HG03159 (cell line): ENCODE results near the gene TRPC3.

Experiments
- ATAC-seq: cut with Tn5 transposase; IDR thresholded peaks from one replicate; pipeline ENCODE4 v1.9.1; 2021; ENCODE audit warnings: mild to moderate bottlenecking, moderate library complexity; ENCODE audit not compliant: unreplicated experiment

Gene TRPC3

GRCh38 chr4:121951521-121952110 lies at the start of gene TRPC3:
TRPC3 (minus strand) TSS chr4:121952060; CDS start chr4:121951680, 380 bp downstream.
- ATAC-seq: peak; percentile 28

GRCh38 chr4:122000849-122001248 lies 49.0 kb upstream of the TRPC3 start:
- ATAC-seq: no peak

- no peak for ATAC-seq
Observed at GRCh38 chr4:121998024-121998423, 46.2 kb upstream of the TRPC3 start.

GRCh38 chr4:121995790-121996537 lies 44.1 kb upstream of the TRPC3 start:
- ATAC-seq: no peak

GRCh38 chr4:121991968-121992367 lies 40.1 kb upstream of the TRPC3 start:
- ATAC-seq: no peak

GRCh38 chr4:121990489-121990888 lies 38.6 kb upstream of the TRPC3 start:
- no peak for ATAC-seq

GRCh38 chr4:121989715-121990114 lies 37.9 kb upstream of the TRPC3 start:
- ATAC-seq: no peak

- no peak for ATAC-seq
Observed at GRCh38 chr4:121988950-121989349, 37.1 kb upstream of the TRPC3 start.

GRCh38 chr4:121980643-121981042 lies 28.8 kb upstream of the TRPC3 start:
- no peak for ATAC-seq

GRCh38 chr4:121978172-121978516 lies 26.3 kb upstream of the TRPC3 start:
- peak; percentile 48 for ATAC-seq

- ATAC-seq: peak; percentile 98
Observed at GRCh38 chr4:121977251-121978171, 25.7 kb upstream of the TRPC3 start.

- ATAC-seq: no peak
Observed at GRCh38 chr4:121975784-121976183, 23.9 kb upstream of the TRPC3 start.

GRCh38 chr4:121973816-121974215 lies 22.0 kb upstream of the TRPC3 start:
- ATAC-seq: no peak

- ATAC-seq: no peak
Observed at GRCh38 chr4:121968859-121969258, 17.0 kb upstream of the TRPC3 start.

- no peak for ATAC-seq
Observed at GRCh38 chr4:121964958-121965357, 13.1 kb upstream of the TRPC3 start.

GRCh38 chr4:121960818-121961217 lies 9.0 kb upstream of the TRPC3 start:
- no peak for ATAC-seq

GRCh38 chr4:121958777-121959176 lies 6.9 kb upstream of the TRPC3 start:
- no peak for ATAC-seq

GRCh38 chr4:121957266-121957665 lies 5.4 kb upstream of the TRPC3 start:
- no peak for ATAC-seq

GRCh38 chr4:121953860-121954259 lies 2.0 kb upstream of the TRPC3 start:
- ATAC-seq: no peak

GRCh38 chr4:121952290-121952689 lies 430 bp upstream of the TRPC3 start:
- ATAC-seq: no peak

GRCh38 chr4:121950680-121951520 lies 960 bp downstream of the TRPC3 start:
- peak; percentile 30 for ATAC-seq
